Large intestine (tissue), 3 donors: ENCODE measurements around the gene FRY. TPM values are rescaled to one million over a fixed set of nuclear protein-coding genes. Genes with fewer than 3 reads are reported as not detected.

Experiments used
- DNase-seq, 2 donors: peaks; one replicate each; pipeline versions ENCODE4 v3.0.0 to v3.0.0-alpha.2; 2013
- H3K27ac ChIP-seq: one replicate; pipeline ENCODE4 v1.5.1; 2013; ENCODE audit warnings: low read length
- H3K27me3 ChIP-seq: 2 replicates; pipeline ENCODE4 v1.6.1; 2013; ENCODE audit warnings: low read length; ENCODE audit not compliant: control insufficient read depth, insufficient read depth
- H3K36me3 ChIP-seq: 2 replicates; pipeline ENCODE4 v1.6.1; 2013; ENCODE audit warnings: low read length; ENCODE audit not compliant: control insufficient read depth, insufficient read depth
- H3K4me1 ChIP-seq: one replicate; pipeline ENCODE4 v1.6.1; 2013; ENCODE audit warnings: low read length; ENCODE audit not compliant: control insufficient read depth, insufficient read depth
- H3K4me3 ChIP-seq: one replicate; pipeline ENCODE4 v1.5.1; 2013; ENCODE audit warnings: low read length
- H3K9me3 ChIP-seq: one replicate; pipeline ENCODE4 v1.6.1; 2013; ENCODE audit warnings: mild to moderate bottlenecking, low read depth, low read length, moderate library complexity; ENCODE audit not compliant: control insufficient read depth
- WGBS: methylation state at CpG from one replicate; pipeline ENCODE4 v1.1.5; 2013; ENCODE audit warnings: low lambda C conversion rate; ENCODE audit not compliant: insufficient coverage; 5-methylcytosine and 5-hydroxymethylcytosine counted together
- polyA plus RNA-seq: library from polyadenylated mRNA; unstranded; fragments of 120-200 nt; gene quantifications from one replicate; pipeline ENCODE4 v1.2.1, GENCODE V29; 2013

Gene FRY
- polyA plus RNA-seq, 1 donor: 12.4 TPM

DNA sequence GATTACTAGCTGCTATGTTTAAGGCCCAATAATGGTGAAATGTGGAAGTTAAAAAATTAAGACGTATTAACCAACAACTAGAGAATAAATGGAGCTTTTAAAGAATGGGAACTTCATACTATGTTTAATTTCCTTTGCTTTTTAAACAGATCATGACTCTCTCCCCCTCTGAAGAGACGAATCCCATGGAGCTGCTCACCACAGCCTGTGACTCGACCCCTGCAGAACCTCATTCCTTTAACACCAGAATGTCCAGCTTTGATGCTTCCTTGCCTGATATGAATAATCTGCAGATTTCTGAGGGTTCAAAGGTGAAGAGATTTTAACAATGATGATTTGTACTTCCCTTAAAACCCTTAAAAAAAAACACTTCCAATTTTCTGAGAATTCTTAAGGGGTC is 230.6 kb downstream of the FRY start:
- H3K27me3 ChIP-seq: no peaks in the 10 kb centered on the region
- no peak overlapping the region for H3K4me3 ChIP-seq
- WGBS: 80% methylated on average over 2 of the region's 3 CpGs
- H3K9me3 ChIP-seq: no peaks in the 10 kb centered on the region
- no peaks in the 10 kb centered on the region for H3K36me3 ChIP-seq
- DNase-seq: no peak
- peaks cover 17% of the 10 kb centered on the region for H3K4me1 ChIP-seq
- H3K27ac ChIP-seq: peak overlapping the region; percentile 20

DNA sequence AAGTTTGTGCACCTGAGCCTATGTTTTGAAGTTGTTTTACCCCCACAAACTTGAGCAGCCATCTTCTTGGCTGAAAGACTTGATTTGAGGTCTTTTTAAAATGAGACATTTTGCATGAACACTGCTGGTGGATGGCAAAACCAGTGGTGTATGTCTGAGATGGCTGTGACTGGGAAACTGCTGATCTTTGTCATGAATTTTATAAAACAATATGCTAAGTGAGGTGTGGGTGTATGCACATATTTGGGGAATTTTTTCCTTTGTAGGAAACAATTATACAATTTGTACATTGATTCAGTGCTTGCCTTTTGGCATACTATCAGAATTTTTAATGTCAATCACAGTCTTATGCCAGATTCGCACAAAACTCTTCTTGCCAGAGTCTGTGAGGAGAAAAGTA is 231.0 kb downstream of the FRY start:
- Histone ChIP-seq H3K9me3 (no peaks in the 10 kb centered on the region), H3K27me3 (no peaks in the 10 kb centered on the region), H3K4me1 (peaks cover 17% of the 10 kb centered on the region), H3K27ac (no peak overlapping the region), H3K36me3 (peaks cover under 1% of the 10 kb centered on the region), H3K4me3 (no peak overlapping the region)
- WGBS: 100% methylated on average over 1 of the region's 1 CpG
- DNase-seq: no peak

GRCh38 chr13:32264407-32264806 is 232.8 kb downstream of the FRY start:
- no peaks in the 10 kb centered on the region for H3K27me3 ChIP-seq
- no peak for DNase-seq

GRCh38 chr13:32265726-32266125 is 234.2 kb downstream of the FRY start:
- no peak overlapping the region for H3K27ac ChIP-seq
- H3K27me3 ChIP-seq: no peaks in the 10 kb centered on the region
- DNase-seq: no peak
- H3K9me3 ChIP-seq: no peaks in the 10 kb centered on the region
- H3K36me3 ChIP-seq: peaks cover 3% of the 10 kb centered on the region
- peaks cover 11% of the 10 kb centered on the region for H3K4me1 ChIP-seq
- H3K4me3 ChIP-seq: no peak overlapping the region
- no CpG with 5 or more reads among the region's 2 CpGs for WGBS

More at GRCh38 chr13:32264407-32264806, 232.8 kb downstream of the FRY start:
- Histone ChIP-seq H3K4me3 (no peak overlapping the region), H3K9me3 (no peaks in the 10 kb centered on the region), H3K27ac (no peak overlapping the region), H3K4me1 (peaks cover 14% of the 10 kb centered on the region), H3K36me3 (peaks cover 3% of the 10 kb centered on the region)

DNA sequence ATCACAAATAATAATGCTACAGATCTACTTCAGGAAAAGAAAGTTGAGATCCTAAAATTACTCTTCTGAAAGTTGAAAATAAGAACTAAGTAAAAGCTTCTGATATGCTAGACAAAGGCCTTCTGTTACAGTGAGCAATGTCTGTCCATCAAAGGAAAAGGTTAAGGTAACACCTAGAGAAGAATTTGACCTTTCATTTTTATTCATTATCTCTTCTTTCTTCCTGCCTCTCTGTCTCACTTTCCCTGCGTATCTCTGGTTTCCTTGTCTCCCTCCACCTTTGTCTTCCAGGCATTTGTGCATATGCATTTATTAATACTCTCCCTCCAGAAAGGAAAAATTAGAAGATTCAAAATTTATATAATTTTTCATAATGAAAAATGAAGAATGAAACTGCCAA is 234.6 kb downstream of the FRY start:
- H3K9me3 ChIP-seq: no peaks in the 10 kb centered on the region
- H3K4me3 ChIP-seq: no peak overlapping the region
- peaks cover 3% of the 10 kb centered on the region for H3K36me3 ChIP-seq
- H3K4me1 ChIP-seq: peaks cover 7% of the 10 kb centered on the region
- DNase-seq: no peak
- H3K27me3 ChIP-seq: no peaks in the 10 kb centered on the region
- 29% methylated on average over 1 of the region's 1 CpG for WGBS
- H3K27ac ChIP-seq: no peak overlapping the region

DNA sequence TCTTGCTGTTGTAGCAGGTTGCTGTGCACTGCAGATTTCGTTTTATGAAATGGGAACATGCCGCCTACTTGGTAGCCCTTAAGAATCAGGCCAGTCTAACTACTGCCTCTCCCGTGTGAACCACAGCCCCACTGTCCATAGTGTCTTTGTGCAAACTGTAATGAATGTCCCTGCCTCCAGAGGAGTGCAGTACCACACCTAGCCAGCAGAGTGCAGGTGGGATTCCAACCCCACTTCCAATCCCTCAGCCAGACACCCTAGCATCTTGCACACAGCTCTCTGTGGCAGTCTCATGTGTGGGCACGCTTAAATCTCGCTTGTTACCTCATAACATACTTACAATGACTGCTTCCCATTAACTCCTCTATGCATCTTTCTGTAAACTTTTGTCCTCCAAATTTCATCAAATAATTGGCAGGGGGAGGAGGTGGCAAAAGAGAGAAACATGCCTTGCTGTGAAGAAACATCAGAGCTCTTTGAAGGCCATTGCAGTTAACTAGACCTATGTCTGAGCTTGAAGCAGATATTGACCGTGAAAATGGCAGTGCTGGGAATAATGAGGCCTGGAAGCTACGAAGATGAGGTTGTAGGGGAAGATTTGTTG is 236.4 kb downstream of the FRY start:
- 85% methylated on average over 4 of the region's 7 CpGs for WGBS
- H3K9me3 ChIP-seq: no peaks in the 10 kb centered on the region
- no peaks in the 10 kb centered on the region for H3K4me1 ChIP-seq
- DNase-seq: peak in 1 of 2 donors; percentile 38
- no peaks in the 10 kb centered on the region for H3K27me3 ChIP-seq
- no peak overlapping the region for H3K4me3 ChIP-seq
- H3K36me3 ChIP-seq: peaks cover 3% of the 10 kb centered on the region
- H3K27ac ChIP-seq: no peak overlapping the region

GRCh38 chr13:32272021-32272683 is 240.6 kb downstream of the FRY start:
- H3K9me3 ChIP-seq: no peaks in the 10 kb centered on the region
- H3K27ac ChIP-seq: no peak overlapping the region
- H3K36me3 ChIP-seq: peaks cover 3% of the 10 kb centered on the region
- H3K4me3 ChIP-seq: no peak overlapping the region
- WGBS: 80% methylated on average over 1 of the region's 4 CpGs
- no peak for DNase-seq
- H3K4me1 ChIP-seq: no peaks in the 10 kb centered on the region
- H3K27me3 ChIP-seq: no peaks in the 10 kb centered on the region

GRCh38 chr13:32277839-32278238 is 246.3 kb downstream of the FRY start:
- Histone ChIP-seq H3K4me3 (no peak overlapping the region), H3K36me3 (no peaks in the 10 kb centered on the region), H3K9me3 (no peaks in the 10 kb centered on the region), H3K27me3 (no peaks in the 10 kb centered on the region), H3K4me1 (no peaks in the 10 kb centered on the region), H3K27ac (no peak overlapping the region)
- DNase-seq: no peak
- WGBS: no CpG with 5 or more reads among the region's 1 CpG

DNA sequence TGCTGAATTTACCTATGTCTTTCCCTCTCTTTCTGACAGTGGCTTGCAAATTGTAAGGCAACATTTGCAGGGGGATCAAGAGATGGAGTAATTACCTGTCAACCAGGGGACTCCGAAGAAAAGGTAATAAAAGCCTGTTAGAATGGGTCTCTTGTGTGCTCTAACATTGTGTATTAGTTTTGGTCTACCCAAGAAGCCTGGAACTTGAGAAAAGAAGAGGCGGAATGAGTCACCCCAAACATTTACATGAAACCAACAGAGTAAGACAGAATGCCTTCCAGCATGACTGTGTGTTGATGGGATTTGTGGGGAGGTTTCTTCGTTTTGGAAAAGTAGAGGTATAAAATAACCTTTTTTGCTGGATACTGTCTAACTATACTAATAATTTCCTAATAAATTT is 246.9 kb downstream of the FRY start:
- no peak for DNase-seq

DNA sequence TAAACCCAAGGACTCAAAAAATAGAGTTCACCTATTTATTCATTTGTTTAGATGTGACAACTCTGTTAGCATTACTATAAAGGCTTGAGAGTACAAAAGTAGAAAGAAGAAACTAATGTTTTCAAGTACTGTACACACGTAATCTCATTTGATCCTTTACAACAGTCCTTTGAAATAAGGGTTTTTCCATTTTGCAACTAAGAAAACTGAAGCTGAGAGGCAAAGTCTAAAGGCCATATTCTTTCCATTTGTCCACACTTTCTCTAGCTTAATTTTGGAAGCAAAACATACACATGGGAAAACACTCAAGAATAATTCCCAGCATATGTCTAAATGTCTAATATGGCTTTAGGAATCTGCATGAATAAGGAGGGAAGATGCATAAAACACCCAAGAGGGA is 249.5 kb downstream of the FRY start:
- no peak overlapping the region for H3K27ac ChIP-seq
- WGBS: 43% methylated on average over 1 of the region's 1 CpG
- no peaks in the 10 kb centered on the region for H3K4me1 ChIP-seq
- H3K36me3 ChIP-seq: no peaks in the 10 kb centered on the region
- DNase-seq: no peak
- no peaks in the 10 kb centered on the region for H3K9me3 ChIP-seq
- no peak overlapping the region for H3K4me3 ChIP-seq
- H3K27me3 ChIP-seq: no peaks in the 10 kb centered on the region

More for the DNA sequence above, 246.9 kb downstream of the FRY start:
- WGBS: 100% methylated on average over 2 of the region's 3 CpGs
- Histone ChIP-seq H3K4me3 (no peak overlapping the region), H3K4me1 (no peaks in the 10 kb centered on the region), H3K27me3 (no peaks in the 10 kb centered on the region), H3K36me3 (no peaks in the 10 kb centered on the region), H3K27ac (no peak overlapping the region), H3K9me3 (no peaks in the 10 kb centered on the region)
